ENCODE results near the gene GFRA1. TPM values are rescaled to one million over a fixed set of nuclear protein-coding genes. Genes with fewer than 3 reads are reported as not detected.

The GFRA1 gene
- polyA plus RNA-seq, 4 donors: 24.0 to 104 (median 27.0) TPM

GRCh38 chr10:116245156-116245555 lies 27.9 kb downstream of the GFRA1 start:
- no peak for DNase-seq (ENCODE audit: low read depth in 4 of 4, low spot score in 3 of 4)

- DNase-seq (ENCODE audit: low read depth in 4 of 4, low spot score in 3 of 4): no peak
These were observed 31.2 kb downstream of the GFRA1 start for GRCh38 chr10:116241642-116242410.

DNA sequence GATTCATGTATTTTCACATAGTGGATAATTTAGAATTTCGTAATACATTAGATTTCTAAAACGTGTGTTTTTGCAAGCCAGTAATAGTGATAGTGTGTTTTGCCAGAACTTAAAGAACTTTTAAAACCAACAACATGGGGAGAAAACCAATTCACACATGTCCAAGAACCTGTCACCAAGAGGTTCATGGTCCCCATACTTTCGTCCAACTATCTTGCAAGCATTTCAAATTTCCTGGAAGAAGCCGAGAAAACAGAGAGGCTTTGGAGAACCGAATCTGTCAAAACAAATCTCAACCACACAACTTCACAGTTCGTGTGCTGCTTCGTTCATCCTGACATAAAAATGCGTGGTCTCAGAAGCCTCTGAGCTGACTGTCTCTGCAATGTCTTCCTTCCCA lies 31.9 kb downstream of the GFRA1 start:
- DNase-seq (ENCODE audit: low read depth in 4 of 4, low spot score in 3 of 4): no peak

DNA sequence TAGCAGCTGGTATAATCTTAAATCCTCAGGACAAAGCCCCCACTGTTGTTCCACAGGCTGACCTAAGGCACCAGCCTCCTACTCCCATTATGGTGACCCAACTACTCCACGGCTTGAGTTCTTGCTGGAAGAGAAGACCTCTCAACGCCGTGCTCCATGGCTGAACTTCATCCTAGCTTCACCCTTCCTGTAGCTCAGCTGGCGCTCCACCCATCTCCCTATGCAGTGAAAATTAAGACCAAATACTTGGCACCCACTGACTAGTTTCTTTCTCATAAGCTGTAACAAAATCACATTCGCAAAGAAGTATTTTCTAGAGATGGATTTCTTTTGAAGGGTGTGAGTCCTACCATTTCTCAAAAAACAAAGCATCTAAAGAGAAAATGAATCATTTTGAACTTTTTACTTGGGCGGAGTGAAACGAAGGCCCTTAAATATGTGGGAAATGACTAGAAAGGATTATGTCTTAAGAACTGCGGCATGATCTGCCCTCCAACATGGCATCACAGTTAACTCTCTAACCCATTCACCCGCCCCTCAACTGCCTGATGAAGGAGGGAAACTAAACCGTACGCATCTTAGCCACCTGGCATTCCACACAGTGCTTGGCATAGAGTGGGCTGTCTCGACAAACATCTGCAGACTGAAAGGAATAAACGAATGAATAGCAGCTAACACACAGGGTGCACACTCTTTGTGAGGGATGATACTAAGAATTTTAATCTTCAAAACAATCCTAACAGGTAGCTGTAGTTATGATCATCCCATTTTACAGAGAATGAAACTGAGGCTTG lies 32.7 kb downstream of the GFRA1 start:
- DNase-seq (ENCODE audit: low read depth in 4 of 4, low spot score in 3 of 4): no peak

- DNase-seq (ENCODE audit: low read depth in 4 of 4, low spot score in 3 of 4): no peak
These were observed 33.8 kb downstream of the GFRA1 start for GRCh38 chr10:116239229-116239628.

GRCh38 chr10:116237970-116238369 lies 35.0 kb downstream of the GFRA1 start:
- DNase-seq (ENCODE audit: low read depth in 4 of 4, low spot score in 3 of 4): no peak

GRCh38 chr10:116237260-116237659 lies 35.7 kb downstream of the GFRA1 start:
- no peak for DNase-seq (ENCODE audit: low read depth in 4 of 4, low spot score in 3 of 4)

DNA sequence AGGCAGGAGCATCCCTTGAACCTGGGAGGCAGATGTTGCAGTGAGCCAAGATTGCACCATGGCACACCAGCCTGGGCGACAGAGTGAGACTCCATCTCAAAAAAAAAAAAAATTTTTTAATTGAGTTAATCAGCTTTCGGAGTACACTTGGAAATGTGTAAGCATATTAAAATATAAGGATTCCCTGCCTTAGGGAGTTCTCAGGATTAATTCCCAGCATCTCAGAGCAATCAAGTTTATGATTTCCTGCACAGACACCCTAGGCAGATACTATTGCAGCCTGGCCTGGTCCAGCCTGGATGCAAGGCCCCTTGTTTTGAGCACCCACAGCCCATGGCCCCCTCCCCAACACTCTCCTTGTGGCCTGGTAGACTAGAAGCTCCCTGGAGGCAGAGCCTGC lies 39.8 kb downstream of the GFRA1 start:
- no peak for DNase-seq (ENCODE audit: low read depth in 4 of 4, low spot score in 3 of 4)

DNA sequence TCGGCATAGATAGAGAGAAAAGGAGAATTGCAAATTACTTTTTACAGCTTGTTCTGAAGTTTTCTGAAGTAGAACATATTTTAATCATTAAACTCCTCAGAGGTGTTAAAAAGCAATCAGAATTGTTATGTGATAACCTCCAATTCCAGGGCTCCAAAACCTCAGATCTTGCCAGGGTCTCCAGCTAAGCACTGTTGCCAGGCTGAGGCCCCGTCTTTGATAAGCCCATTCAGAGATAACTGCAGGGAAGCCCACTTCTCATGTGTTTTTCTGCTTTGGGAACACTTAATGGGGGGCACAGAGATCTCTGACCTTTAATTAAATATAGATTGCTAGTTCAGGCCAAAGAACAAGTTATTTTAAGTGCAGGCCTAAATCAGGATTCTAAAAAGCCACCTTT lies 40.4 kb downstream of the GFRA1 start:
- DNase-seq (ENCODE audit: low read depth in 4 of 4, low spot score in 3 of 4): no peak

DNA sequence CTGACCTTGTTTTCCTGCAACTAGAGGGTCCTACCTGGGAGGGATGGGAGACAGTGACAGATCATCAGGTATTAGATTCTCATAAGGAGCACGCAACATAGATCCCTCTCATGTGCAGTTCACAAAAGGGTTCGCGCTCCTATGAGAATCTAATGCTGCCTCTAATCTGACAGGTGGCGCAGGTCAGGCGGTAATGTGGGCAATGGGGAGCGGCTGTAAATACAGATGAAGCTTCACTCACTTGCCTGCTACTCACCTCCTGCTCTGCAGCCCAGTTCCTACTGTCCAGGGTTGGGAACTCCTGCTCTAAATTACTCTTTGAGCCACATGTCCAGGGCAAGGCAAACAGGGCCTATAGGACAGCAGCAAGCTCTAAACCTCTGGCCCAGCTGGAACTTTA lies 46.2 kb downstream of the GFRA1 start:
- DNase-seq (ENCODE audit: low read depth in 4 of 4, low spot score in 3 of 4): no peak

GRCh38 chr10:116226053-116226452 lies 47.0 kb downstream of the GFRA1 start:
- no peak for DNase-seq (ENCODE audit: low read depth in 4 of 4, low spot score in 3 of 4)

DNA sequence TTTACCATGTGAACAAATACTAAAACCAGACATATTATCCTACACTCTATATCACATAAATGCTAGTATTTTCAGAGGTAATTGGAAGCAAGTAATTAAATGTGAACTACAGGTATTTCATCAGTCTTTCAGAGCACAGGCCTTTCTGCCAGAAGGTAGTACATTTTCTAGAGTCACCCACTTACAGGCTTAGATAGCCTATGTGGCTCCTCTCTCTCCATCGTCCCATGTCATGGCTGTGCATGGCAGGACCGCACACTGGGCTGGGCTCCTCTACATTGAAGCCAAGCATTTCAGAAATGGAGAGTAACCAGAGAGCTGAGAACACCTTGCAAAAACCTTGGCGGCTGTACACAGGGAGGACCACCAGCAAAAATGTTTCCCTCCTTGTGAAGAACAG lies 49.7 kb downstream of the GFRA1 start:
- DNase-seq (ENCODE audit: low read depth in 4 of 4, low spot score in 3 of 4): no peak

DNA sequence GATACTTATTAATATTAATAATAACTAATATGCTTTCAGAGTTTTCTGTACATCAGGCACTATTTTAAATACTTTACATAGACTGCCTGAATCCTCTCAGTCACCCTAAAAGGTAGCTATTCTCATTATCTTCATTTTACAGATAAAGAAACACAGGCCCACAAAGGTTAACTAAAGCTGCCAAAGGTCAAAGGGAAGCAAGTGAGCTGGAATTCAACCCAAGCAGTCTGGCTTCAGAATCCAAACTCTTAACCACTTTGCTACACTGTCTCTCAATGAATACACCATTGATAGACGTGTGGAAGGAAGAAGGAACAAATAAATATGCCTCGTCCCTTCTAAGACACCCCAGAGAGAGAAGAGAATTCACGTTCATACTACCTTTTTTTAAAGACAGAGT lies 52.0 kb downstream of the GFRA1 start:
- no peak for DNase-seq (ENCODE audit: low read depth in 4 of 4, low spot score in 3 of 4)

DNA sequence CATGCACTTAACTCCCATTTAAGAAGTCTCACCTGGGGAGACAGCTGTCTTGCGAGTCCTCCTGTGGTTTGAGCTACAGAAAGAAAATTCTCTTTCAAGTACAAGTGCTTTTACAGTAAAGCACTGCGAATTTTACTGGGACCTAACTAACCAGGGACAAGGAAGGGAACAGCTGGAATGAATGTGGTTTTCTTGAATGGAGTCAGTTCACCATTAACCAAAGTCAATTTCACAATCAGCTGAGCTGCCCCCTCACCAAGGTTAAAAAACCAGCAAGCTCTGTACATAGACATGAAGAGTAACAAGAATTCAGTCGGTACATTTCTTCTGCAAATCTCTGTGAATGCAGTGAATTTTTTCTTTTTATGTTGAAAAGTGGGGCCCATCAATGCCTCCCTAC lies 56.3 kb downstream of the GFRA1 start:
- DNase-seq (ENCODE audit: low read depth in 4 of 4, low spot score in 3 of 4): no peak

DNA sequence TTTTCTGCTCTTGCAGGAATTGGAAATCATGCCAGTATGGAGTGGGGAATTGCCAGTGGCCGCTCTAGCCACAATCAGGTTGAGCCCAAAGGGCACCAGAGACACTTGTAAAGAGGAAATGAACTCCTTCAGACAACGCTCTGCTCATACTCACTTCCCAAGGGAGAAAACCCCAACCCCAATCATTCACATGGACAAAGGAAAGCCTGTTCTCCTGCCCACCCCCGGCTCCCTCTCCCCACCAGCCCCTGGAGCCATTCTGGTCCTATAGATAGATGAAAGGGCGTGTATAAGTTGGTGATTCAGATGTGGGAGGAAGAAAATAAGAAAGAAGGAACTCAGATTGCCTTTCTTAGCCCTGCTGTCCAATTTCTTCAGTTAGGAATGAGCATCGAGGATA lies 57.4 kb downstream of the GFRA1 start:
- no peak for DNase-seq (ENCODE audit: low read depth in 4 of 4, low spot score in 3 of 4)

DNA sequence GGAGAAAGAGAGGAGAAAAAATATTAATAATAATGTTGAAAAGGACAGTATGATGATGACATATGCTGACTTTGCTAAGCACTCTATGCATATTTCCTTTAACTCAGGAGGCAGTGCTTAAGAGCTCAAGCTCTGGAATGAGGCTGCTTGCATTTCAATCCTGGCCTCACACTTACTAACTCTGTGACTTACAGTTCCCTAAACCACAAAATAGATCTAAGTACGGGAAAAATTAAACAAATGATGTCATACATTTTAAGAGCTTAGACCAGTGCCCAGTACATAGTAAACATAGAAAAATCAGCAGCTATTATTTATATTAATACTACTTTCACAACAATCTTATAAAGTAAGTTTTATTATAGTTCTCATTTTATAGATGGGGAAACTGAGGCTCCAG lies 61.3 kb downstream of the GFRA1 start:
- no peak for DNase-seq (ENCODE audit: low read depth in 4 of 4, low spot score in 3 of 4)

- DNase-seq (ENCODE audit: low read depth in 4 of 4, low spot score in 3 of 4): no peak
These were observed 62.2 kb downstream of the GFRA1 start for GRCh38 chr10:116210588-116211346.

DNA sequence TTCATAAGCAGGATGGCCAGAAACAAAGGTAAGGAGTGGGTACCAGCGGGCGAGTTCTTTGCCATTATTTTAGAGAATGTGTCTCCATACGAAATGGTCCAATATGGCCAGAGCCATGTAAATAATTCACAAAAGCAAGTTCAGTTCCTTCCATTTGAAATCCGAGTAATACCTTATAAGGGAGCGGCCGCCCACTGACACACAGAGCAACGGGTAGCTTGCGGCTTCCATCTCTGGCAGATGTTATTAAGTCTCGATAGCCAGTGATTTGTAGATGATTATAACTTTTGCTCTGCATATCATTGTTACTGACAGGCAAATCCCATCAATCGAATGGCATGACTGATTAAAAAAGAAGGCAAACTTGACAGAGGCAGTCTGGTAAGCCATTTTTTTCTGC lies 63.2 kb downstream of the GFRA1 start:
- no peak for DNase-seq (ENCODE audit: low read depth in 4 of 4, low spot score in 3 of 4)

DNA sequence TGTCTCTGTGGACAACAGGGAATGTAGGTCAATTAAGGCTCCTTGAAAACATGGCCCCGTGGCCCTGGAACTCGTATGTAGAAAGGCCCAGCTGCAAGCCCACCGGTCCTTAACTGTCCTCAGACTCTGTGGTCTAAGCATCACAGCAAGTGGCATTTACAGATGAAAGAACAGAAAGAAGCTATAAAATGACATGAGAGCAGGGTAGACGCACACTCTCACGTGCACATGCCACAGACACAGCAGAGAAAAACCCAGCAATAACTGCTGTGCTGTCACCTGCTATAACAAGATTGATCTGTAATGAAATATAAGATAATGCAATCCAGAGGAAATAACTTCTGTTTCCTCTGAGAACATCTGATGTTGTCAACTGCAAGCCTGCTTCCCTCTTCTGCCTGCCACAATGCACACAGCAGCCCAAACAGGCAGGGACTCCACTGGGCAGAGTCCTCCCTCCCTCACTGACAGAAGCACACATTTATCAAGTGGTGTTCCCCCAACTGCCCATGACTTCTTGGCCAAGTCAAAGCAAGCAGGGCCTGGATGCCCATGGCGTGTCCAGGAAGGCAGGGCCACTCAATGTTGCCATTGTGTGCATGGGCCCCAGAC lies 63.9 kb downstream of the GFRA1 start:
- no peak for DNase-seq (ENCODE audit: low read depth in 4 of 4, low spot score in 3 of 4)

- no peak for DNase-seq (ENCODE audit: low read depth in 4 of 4, low spot score in 3 of 4)
These were observed 65.3 kb downstream of the GFRA1 start for GRCh38 chr10:116207690-116208089.

DNA sequence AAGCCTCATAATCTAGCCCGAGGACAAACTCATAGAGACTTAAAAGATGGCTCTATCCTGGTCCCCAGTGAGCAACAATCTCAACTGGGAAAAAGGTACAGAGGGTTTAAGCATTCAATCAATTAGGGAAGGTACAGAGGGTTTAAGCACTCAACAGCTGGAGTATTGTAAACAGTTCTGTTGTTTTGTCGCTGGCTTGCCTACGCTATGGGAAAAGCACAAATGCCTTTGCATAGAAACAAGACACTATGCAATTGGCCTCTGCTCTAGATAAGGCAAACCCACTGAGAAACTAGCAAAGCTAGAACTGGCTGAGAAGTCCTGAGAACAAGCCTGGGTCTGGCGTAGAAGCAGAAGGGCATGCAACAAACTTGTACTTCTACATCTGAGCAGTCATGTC lies 69.3 kb downstream of the GFRA1 start:
- DNase-seq (ENCODE audit: low read depth in 4 of 4, low spot score in 3 of 4): no peak
